HepG2 (cell line): ENCODE results near the gene KLHL21. TPM values are rescaled to one million over a fixed set of nuclear protein-coding genes. Genes with fewer than 3 reads are reported as not detected.
A peak's percentile ranks its signal among the peaks of the same experiment; 100 is the strongest.

Experiments used
- ARID3A ChIP-seq: IDR thresholded peaks from 2 replicates; pipeline ENCODE4 v1.6.1; 2012; ENCODE audit warnings: low read depth, low read length, improper control_type of control experiment
- EP300 ChIP-seq, 3 experiments: sonication (generic) in 1 of 3; formaldehyde crosslinking in 1 of 3; IDR thresholded peaks; 2 replicates each; pipeline versions ENCODE4 v1.5.1 to v1.6.1; 2011 to 2020; ENCODE audit warnings: low read depth in 2 of 3, low read length in 2 of 3, borderline replicate concordance in 1 of 3, improper control_type of control experiment in 1 of 3, mild to moderate bottlenecking in 1 of 3, missing genetic modification reagents in 1 of 3, moderate library complexity in 1 of 3
- ETV6 ChIP-seq: sonication (generic); formaldehyde crosslinking; conservative IDR thresholded peaks from 2 replicates; pipeline ENCODE4 v1.4.0; 2020; ENCODE audit warnings: missing genetic modification reagents
- HOMEZ ChIP-seq: IDR thresholded peaks from 2 replicates; pipeline ENCODE4 v1.6.1; 2016; ENCODE audit warnings: low read depth
- HOXA7 ChIP-seq: sonication (generic); formaldehyde crosslinking; IDR thresholded peaks from 2 replicates; pipeline ENCODE4 v1.8.1; 2022; ENCODE audit warnings: mild to moderate bottlenecking, missing genetic modification reagents, moderate library complexity
- YEATS2 ChIP-seq: sonication (generic); formaldehyde crosslinking; IDR thresholded peaks from 2 replicates; pipeline ENCODE4 v1.4.0; 2020; ENCODE audit warnings: missing genetic modification reagents, borderline replicate concordance
- YY1 ChIP-seq: IDR thresholded peaks from 2 replicates; pipeline ENCODE4 v1.6.1; 2011; ENCODE audit warnings: low read length, low read depth, moderate library complexity, mild to moderate bottlenecking; ENCODE audit not compliant: insufficient read depth, insufficient replicate concordance
- ZMYM4 ChIP-seq: sonication (generic); formaldehyde crosslinking; IDR thresholded peaks from 2 replicates; pipeline ENCODE4 v1.8.1; 2023; ENCODE audit warnings: mild to moderate bottlenecking, missing genetic modification reagents
- ZNF326 ChIP-seq: sonication (generic); formaldehyde crosslinking; IDR thresholded peaks from 2 replicates; pipeline ENCODE4 v1.4.0; 2020; ENCODE audit warnings: missing genetic modification reagents, borderline replicate concordance
- ZNF329 ChIP-seq: sonication (generic); formaldehyde crosslinking; IDR thresholded peaks from 2 replicates; pipeline ENCODE4 v1.9.0; 2021; ENCODE audit warnings: low read depth, mild to moderate bottlenecking, missing genetic modification reagents
- ZNF44 ChIP-seq: sonication (generic); formaldehyde crosslinking; IDR thresholded peaks from 2 replicates; pipeline ENCODE4 v1.5.1; 2020; ENCODE audit warnings: mild to moderate bottlenecking, missing genetic modification reagents
- ZNF878 ChIP-seq: sonication (generic); formaldehyde crosslinking; IDR thresholded peaks from 2 replicates; pipeline ENCODE4 v1.8.1; 2023; ENCODE audit warnings: mild to moderate bottlenecking, missing genetic modification reagents, moderate library complexity
- ZNF891 ChIP-seq: sonication (generic); formaldehyde crosslinking; IDR thresholded peaks from 2 replicates; pipeline ENCODE4 v1.5.0; 2020; ENCODE audit warnings: mild to moderate bottlenecking, missing genetic modification reagents
- polyA plus RNA-seq, 8 experiments: library from polyadenylated mRNA; depleted of rRNA in 3 of 8; stranded (reverse) in 7 of 8; unstranded in 1 of 8; fragments of >200 nt; fragmentation: Illumina TruSeq in 4 of 8; extraction: Trizol in 4 of 8; gene quantifications; 2 replicates each; pipeline versions ENCODE4 v1.2.1 to v1.2.3, GENCODE V29; 2011 to 2016; ENCODE audit warnings: low read depth in 4 of 8, missing spikeins in 1 of 8, mixed read lengths in 1 of 8; ENCODE audit not compliant: insufficient read depth in 1 of 8
- total RNA-seq, 5 experiments: library from RNA; depleted of rRNA; stranded (reverse); fragments of >200 nt; fragmentation: Illumina TruSeq; extraction: Trizol; gene quantifications; 2 replicates each; pipeline ENCODE4 v1.2.3, GENCODE V29; 2016; ENCODE audit warnings: low read depth in 1 of 5
- TF ChIP-seq, protein P1 (sequence below): sonication (generic); formaldehyde crosslinking; IDR thresholded peaks from 2 replicates; pipeline ENCODE4 v1.5.1; 2020; ENCODE audit warnings: mild to moderate bottlenecking, missing genetic modification reagents, moderate library complexity
- TF ChIP-seq, protein P2 (sequence below): IDR thresholded peaks from 2 replicates; pipeline ENCODE4 v1.6.1; 2016; ENCODE audit warnings: missing compliant biosample characterization, missing genetic modification reagents, borderline replicate concordance
- TF ChIP-seq, protein P3 (sequence below): sonication (generic); formaldehyde crosslinking; IDR thresholded peaks from 2 replicates; pipeline ENCODE4 v1.5.0; 2020; ENCODE audit warnings: missing genetic modification reagents
- TF ChIP-seq, protein P4 (sequence below), 2 experiments: sonication (generic) in 1 of 2; formaldehyde crosslinking in 1 of 2; IDR thresholded peaks; 2 replicates each; pipeline versions ENCODE4 v1.5.1 to v1.6.1; 2011 to 2020; ENCODE audit warnings: borderline replicate concordance in 1 of 2, low read depth in 1 of 2, low read length in 1 of 2, mild to moderate bottlenecking in 1 of 2, missing genetic modification reagents in 1 of 2, moderate library complexity in 1 of 2

The KLHL21 gene
- total and polyA plus RNA-seq, 2 of the 13 experiments (the other 11 are each of a cell fraction or from before 2014, with no cell fraction given) = 14.8 to 25.0 TPM

DNA sequence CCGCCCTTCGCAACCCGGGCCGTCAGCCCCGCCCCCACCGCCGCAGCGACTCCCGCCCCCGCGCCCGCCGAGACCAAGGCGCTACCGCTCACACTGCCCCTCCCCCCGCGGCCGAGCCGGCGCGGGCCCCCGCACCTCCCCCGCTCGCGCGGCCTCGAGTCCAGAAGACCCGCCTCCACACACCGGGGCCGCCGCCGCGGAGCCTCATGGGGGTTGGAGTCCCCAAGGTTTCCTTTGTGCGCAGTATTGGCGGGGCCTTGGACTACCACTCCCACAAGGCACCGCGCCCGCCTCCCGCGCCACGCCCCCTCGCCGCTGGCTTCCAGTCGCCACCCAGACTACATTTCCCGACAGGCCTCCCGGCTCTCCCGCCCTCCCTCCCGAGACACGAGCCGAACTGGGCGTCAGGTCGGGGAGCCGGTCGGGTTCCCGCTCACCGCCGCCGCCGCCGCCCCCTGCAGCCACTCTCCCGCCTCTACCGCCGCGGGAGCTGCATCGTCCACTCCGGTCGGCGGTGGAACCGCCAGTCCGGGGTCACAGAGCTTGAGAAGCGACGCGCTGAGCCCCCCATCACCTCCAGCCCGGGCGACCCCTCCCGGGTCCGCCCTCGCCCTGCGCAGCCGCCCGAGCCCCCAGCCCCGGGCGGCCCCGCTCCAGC lies 10.8 kb upstream of the KLHL21 start, which contains the start of gene PHF13 (continued):
- 0 out of 2 replicates have a peak, but pooled peaks have one; percentile 43 for TF ChIP-seq YEATS2 (CRISPR knock-in tag)
- TF ChIP-seq ZMYM4 (CRISPR knock-in tag) = peak; percentile 31; the same call in 1 of the 2 replicates
- TF ChIP-seq HOMEZ = no peak
- TF ChIP-seq ZNF326 (CRISPR knock-in tag) = no peak; the same call in 1 of the 2 replicates
- no peak for TF ChIP-seq ZNF44
- TF ChIP-seq EP300 (IDR thresholded peaks at IDR 0.05; ENCODE audit: low read depth in 2 of 2, low read length in 2 of 2) = peak in 1 of 2 experiments; percentile 34; a peak in 1 of 4 replicates
- TF ChIP-seq EP300 (CRISPR knock-in tag; IDR thresholded peaks at IDR 0.05; ENCODE audit: borderline replicate concordance) = no peak
- no peak for TF ChIP-seq ARID3A
- TF ChIP-seq, protein P1, sequence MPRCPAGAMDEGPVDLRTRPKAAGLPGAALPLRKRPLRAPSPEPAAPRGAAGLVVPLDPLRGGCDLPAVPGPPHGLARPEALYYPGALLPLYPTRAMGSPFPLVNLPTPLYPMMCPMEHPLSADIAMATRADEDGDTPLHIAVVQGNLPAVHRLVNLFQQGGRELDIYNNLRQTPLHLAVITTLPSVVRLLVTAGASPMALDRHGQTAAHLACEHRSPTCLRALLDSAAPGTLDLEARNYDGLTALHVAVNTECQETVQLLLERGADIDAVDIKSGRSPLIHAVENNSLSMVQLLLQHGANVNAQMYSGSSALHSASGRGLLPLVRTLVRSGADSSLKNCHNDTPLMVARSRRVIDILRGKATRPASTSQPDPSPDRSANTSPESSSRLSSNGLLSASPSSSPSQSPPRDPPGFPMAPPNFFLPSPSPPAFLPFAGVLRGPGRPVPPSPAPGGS (CRISPR knock-in tag) = 0 out of 2 replicates have a peak, but pooled peaks have one; percentile 43
- TF ChIP-seq HOXA7 = no peak
- TF ChIP-seq, protein P2, sequence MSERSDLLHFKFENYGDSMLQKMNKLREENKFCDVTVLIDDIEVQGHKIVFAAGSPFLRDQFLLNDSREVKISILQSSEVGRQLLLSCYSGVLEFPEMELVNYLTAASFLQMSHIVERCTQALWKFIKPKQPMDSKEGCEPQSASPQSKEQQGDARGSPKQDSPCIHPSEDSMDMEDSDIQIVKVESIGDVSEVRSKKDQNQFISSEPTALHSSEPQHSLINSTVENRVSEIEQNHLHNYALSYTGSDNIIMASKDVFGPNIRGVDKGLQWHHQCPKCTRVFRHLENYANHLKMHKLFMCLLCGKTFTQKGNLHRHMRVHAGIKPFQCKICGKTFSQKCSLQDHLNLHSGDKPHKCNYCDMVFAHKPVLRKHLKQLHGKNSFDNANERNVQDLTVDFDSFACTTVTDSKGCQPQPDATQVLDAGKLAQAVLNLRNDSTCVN (CRISPR knock-in tag) = no peak
- TF ChIP-seq, protein P3, sequence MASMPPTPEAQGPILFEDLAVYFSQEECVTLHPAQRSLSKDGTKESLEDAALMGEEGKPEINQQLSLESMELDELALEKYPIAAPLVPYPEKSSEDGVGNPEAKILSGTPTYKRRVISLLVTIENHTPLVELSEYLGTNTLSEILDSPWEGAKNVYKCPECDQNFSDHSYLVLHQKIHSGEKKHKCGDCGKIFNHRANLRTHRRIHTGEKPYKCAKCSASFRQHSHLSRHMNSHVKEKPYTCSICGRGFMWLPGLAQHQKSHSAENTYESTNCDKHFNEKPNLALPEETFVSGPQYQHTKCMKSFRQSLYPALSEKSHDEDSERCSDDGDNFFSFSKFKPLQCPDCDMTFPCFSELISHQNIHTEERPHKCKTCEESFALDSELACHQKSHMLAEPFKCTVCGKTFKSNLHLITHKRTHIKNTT (CRISPR knock-in tag) = 0 out of 2 replicates have a peak, but pooled peaks have one; percentile 56
- TF ChIP-seq YY1 = peak; percentile 76
- TF ChIP-seq, protein P4, sequence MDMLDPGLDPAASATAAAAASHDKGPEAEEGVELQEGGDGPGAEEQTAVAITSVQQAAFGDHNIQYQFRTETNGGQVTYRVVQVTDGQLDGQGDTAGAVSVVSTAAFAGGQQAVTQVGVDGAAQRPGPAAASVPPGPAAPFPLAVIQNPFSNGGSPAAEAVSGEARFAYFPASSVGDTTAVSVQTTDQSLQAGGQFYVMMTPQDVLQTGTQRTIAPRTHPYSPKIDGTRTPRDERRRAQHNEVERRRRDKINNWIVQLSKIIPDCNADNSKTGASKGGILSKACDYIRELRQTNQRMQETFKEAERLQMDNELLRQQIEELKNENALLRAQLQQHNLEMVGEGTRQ (IDR thresholded peaks at IDR 0.05; ENCODE audit: low read depth, low read length) = no peak
- TF ChIP-seq, protein P4 (CRISPR knock-in tag; IDR thresholded peaks at IDR 0.05; ENCODE audit: borderline replicate concordance) = no peak
- no peak for TF ChIP-seq ETV6
- TF ChIP-seq ZNF878 (CRISPR knock-in tag) = no peak
- TF ChIP-seq ZNF329 = no peak
- TF ChIP-seq ZNF891 = no peak
